HG02981 (cell line): ENCODE measurements around the gene MUL1.

Source experiments
- ATAC-seq: cut with Tn5 transposase; IDR thresholded peaks from one replicate; pipeline ENCODE4 v1.9.1; 2021; ENCODE audit warnings: mild to moderate bottlenecking, moderate library complexity; ENCODE audit not compliant: unreplicated experiment

MUL1 gene

GRCh38 chr1:20486457-20487235, 21.3 kb downstream of the MUL1 start:
- no peak for ATAC-seq

GRCh38 chr1:20485527-20486456, 22.2 kb downstream of the MUL1 start, which contains the start of gene CAMK2N1:
CAMK2N1 (minus strand) TSS chr1:20486210; CDS start chr1:20485379, 831 bp downstream.
- no peak for ATAC-seq

- ATAC-seq, result no peak
Measured at GRCh38 chr1:20484519-20485462, 23.2 kb downstream of the MUL1 start.

GRCh38 chr1:20483833-20484518, 24.0 kb downstream of the MUL1 start:
- ATAC-seq, result no peak

- ATAC-seq, result no peak
Measured at GRCh38 chr1:20483098-20483832, 24.7 kb downstream of the MUL1 start.

GRCh38 chr1:20481643-20482498, 26.1 kb downstream of the MUL1 start:
- no peak for ATAC-seq

GRCh38 chr1:20480951-20481617, 26.9 kb downstream of the MUL1 start:
- ATAC-seq, result no peak

- no peak for ATAC-seq
Measured at GRCh38 chr1:20480243-20480944, 27.6 kb downstream of the MUL1 start.

- ATAC-seq, result no peak
Measured at GRCh38 chr1:20479840-20480239, 28.1 kb downstream of the MUL1 start.

- ATAC-seq, result no peak
Measured at GRCh38 chr1:20478057-20478635, 29.8 kb downstream of the MUL1 start.

- no peak for ATAC-seq
Measured at GRCh38 chr1:20477348-20478056, 30.4 kb downstream of the MUL1 start.

GRCh38 chr1:20476265-20477038, 31.5 kb downstream of the MUL1 start:
- no peak for ATAC-seq

- ATAC-seq, result no peak
Measured at GRCh38 chr1:20474996-20475395, 33.0 kb downstream of the MUL1 start.

- ATAC-seq, result no peak
Measured at GRCh38 chr1:20474333-20474975, 33.5 kb downstream of the MUL1 start.

GRCh38 chr1:20473894-20474293, 34.1 kb downstream of the MUL1 start:
- no peak for ATAC-seq
